LHCN-M2 (cell line): ENCODE measurements around the gene NUBPL. TPM values are rescaled to one million over a fixed set of nuclear protein-coding genes. Genes with fewer than 3 reads are reported as not detected.
A peak's percentile ranks its signal among the peaks of the same experiment; 100 is the strongest.

Experiments
- DNase-seq: peaks from one replicate; pipeline ENCODE4 v3.0.0-alpha.2; 2012; ENCODE audit warnings: low read depth
- polyA plus RNA-seq: library from polyadenylated mRNA; unstranded; fragments of >200 nt; gene quantifications from one replicate; pipeline ENCODE4 v1.2.1, GENCODE V29; 2012; ENCODE audit warnings: missing spikeins
- total RNA-seq: library from RNA; depleted of rRNA; stranded (reverse); fragments of >200 nt; gene quantifications from 2 replicates; pipeline ENCODE4 v1.2.3, GENCODE V29; 2014; rRNA removed

The NUBPL gene, protein sequence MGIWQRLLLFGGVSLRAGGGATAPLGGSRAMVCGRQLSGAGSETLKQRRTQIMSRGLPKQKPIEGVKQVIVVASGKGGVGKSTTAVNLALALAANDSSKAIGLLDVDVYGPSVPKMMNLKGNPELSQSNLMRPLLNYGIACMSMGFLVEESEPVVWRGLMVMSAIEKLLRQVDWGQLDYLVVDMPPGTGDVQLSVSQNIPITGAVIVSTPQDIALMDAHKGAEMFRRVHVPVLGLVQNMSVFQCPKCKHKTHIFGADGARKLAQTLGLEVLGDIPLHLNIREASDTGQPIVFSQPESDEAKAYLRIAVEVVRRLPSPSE
- total RNA-seq, result 12.0 and 15.9 TPM in 2 replicates
- 5.7 TPM for polyA plus RNA-seq

DNA sequence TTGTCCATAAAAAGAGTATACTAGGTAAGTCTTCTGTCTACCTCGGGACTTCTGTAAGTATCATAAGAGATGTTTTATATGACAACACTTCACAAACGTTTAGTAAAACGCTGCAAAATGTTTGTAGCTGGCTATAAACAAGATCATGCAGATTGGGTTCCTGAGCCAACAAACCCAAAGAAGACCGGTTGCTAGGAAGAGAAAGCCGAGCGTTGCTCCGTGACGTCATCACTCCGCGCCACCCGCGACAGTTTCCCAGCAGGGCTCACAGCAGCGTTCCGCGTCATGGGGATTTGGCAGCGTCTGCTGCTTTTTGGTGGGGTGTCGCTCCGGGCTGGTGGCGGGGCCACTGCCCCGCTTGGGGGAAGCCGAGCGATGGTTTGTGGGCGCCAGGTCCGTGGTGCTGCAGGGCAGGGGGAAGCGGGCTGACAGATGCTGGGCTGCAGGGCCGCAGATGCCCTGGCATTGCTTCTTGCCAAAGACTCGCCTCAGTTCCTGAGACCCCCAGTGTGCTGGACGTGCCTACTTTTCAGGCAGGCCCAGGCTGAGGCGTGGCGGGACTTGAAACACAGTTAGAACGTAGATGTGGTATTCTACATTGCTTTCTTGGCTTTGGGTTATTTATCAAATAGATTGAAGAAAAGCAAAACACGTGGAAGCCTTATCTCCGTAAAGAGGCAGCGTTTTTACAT is at the start of gene NUBPL:
TSS of gene NUBPL (plus strand) at position 250 of the 692 bp plus-strand sequence. CDS start at position 286, 36 bp downstream.
- peak; percentile 93 for DNase-seq

DNA sequence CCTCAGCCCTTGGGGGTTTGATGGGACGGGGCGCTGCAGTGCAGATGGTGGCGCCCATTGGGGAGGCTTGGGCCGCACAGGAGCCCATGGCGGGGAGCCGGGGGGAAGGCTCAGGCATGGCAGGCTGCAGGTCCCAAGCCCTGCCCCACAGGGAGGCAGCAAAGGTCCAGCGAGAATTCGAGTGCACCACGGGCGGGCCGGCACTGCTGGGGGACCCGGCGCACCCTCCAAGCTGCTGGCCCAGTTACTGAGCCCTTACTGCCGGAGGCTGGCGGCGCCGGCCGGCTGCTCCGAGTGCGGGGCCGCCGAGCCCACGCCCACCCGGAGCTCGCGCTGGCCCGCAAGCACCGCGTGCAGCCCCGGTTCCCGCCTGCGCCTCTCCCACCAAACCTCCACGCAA is 34.1 kb upstream of the NUBPL start:
- DNase-seq, result no peak

DNA sequence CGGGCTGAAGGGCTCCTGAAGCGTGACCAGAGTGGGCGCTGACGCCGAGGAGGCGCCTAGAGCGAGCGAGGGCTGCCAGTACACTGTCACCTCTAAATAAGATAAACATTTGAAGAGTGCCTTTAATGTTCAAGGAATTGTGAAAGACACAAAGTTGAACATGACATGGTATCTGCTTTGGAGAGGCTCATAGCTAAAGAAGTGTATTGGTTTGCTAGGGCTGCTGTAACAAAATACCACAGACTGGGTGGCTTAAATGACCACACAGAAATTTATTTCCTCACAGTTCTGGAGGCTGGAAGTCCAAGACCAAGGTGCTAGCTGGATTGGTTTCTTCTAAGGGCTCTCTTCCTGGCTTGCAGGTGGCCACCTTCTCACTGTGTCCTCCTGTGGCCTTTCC is 33.7 kb upstream of the NUBPL start:
- no peak for DNase-seq

DNA sequence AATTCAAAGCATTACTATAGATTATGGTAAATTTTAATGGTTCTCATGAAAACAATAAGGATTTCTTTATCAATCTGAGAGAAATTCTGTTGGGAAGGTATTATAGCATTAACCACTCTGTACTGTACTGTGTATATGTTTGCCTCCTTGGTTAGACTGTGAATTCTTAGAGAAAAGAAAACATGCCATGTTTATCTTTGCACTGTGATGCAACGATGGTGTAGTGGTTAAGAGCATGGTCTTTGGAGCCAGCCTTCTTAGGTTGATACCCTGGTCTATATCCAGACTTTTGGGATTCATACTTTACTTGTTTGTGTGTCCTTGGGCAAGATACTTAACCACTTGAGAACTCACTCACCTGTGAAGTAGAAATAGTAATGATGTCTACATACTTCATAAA is 32.2 kb upstream of the NUBPL start:
- DNase-seq, result no peak

DNA sequence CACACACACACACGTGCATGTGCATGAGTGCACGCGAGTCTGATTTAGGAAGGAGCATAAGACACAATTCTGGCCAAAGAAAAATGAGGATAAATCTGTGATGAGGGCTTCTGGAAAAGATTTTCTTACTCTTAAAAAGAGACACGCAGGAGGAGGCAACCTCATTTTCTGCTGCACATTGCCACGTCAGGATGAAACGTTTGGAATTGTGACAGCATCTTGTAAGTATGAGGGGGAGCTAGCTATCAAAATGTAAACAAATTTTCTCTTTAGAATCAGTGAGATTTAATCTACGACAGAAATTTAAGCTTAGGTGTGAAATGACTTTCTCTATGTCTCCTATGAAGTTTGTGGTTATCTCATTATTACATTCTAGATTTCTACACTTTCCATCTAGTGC is 31.1 kb upstream of the NUBPL start:
- DNase-seq, result no peak

DNA sequence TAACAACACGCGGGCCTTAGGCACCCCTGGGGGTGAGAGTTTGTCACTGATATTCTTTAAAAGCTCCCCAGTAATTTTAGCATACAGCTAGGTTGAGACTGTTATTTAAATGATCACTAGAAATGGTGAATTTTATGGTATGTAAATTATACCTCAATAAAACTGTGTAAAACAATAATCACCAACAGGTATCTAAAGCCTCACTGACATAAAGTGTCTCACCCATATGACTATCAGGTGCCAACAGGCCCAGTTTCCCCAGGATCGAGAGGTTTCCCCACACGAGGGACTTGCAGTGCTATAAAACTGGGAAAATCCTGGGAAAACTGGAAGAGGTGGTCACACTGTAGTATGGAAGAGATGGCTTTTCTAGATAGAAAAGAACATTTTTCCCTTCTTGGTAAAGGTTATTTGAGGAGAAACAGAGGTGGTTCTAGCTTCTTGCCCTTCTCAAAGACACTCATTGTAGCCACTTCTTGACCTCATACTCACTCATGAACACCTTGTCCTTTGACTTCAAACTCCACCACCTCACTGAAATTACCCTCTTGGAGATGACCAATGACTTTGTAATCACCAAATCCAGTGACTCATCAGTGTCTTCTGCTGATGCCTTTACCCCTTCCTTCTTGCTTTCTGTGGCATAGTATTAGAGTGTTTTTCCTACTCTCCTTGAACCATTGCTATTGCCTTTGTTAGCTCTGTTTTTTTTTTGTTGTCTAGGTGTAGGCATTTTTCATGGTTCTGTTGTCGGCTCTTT is 24.8 kb upstream of the NUBPL start:
- DNase-seq, result peak; percentile 2

DNA sequence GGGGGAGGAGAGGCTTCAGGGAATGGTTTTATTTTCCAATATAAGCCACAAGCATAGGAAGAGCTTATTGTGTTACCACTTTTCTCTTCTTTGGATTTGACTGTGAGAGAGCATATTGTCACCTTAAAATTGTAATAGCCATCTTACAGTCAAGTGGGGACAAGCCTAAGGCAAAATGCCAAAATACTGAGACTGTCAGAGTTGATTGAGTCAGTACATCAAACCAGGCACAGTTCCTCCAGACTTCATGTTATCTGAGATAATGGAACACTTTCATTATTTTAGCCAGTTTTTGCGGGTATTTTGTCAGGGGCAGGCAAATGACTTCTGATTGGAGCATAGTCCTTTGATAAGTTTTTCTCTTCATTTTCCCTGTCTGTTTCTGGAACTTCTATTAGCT is 19.5 kb upstream of the NUBPL start:
- no peak for DNase-seq

DNA sequence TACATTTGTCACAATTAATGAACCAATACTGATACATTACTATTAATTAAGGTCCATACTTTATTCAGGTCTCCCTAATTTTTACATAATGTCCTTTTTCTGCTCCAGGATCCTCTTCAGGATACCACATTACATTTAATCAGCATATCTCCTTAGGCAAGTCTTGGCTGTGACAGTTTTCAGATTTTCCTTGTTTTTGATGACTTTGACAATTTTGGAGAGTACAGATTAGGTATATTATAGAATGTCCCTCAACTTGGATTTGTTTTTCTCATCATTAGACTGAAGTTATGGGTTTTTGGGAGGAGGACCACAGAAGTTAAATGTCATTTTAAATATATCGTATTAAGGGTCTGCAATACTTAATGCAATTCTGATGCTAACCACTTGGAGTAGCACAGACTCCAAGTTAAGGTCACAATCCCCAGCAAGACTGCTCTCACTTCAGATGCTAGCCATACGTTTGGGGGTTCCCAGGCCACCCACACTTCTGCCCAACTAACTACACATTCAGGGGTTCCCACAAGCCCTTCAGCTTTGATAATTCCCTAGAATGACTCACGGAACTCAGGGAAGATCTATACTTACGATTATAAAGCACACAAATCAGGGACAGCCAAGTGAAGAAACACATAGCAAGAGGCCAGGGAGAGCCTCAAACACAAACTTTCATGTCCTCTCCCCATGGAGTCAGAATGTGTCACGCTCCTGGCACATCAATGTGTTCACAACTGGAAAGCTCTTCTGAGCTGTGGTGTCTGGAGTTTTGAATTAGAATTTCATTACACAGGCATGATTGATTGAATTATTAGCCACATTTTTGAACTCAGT is 17.0 kb upstream of the NUBPL start:
- peak; percentile 10 for DNase-seq

DNA sequence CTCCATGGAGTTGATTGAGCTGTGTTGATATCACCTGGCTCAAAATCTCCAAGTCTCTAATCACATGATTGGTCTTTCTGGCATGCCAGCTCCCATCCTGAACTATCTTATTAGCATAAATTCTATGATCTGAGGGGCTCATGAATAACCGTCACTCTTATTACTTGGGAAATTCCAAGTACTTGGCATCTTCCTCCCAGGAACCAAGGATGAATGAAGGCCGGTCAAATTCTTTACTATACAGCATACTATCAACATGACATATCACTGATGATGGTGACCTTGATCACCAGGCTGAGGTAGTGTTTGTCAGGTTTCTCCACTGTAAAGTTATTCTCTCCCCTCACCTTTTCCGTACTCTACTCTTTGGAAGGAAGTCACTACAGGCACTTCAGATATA is 16.4 kb upstream of the NUBPL start:
- DNase-seq, result no peak

DNA sequence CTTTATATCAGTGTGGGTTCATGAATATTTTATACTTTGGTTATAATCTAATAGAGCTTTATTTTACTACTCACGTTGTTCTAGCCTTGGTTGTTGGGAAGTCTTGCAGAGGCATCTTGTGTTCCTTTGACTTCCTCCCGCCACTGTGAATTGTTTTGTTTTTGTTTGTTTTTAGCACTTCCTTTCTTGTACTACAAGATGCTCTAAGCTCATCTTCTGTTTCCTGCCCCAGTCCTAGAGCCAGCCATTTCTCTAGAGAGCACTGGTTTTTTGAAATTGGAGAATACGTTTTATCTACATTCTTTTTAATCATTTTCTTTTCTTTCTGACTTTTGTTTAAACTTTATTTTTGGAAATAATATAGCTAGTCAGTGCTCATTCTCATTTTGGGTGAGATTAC is 15.9 kb upstream of the NUBPL start:
- no peak for DNase-seq

DNA sequence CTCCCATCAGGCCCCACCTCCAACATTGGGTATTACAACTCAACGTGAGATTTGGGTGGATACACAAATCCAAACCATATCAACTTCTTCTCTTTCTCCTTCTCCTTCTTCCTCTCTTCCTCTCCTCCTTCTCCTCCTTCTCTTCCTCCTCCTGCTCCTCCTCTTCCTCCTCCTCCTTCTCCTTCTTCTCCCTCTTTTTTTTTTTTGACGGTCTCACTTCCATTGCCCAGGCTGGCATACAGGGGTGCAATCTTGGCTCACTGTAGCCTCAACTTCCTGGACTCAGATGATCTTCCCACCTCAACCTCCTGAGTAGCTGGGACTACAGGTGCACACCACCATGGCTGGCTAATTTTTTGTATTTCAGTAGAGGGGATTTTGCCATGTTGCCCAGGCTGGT is 11.4 kb upstream of the NUBPL start:
- no peak for DNase-seq

DNA sequence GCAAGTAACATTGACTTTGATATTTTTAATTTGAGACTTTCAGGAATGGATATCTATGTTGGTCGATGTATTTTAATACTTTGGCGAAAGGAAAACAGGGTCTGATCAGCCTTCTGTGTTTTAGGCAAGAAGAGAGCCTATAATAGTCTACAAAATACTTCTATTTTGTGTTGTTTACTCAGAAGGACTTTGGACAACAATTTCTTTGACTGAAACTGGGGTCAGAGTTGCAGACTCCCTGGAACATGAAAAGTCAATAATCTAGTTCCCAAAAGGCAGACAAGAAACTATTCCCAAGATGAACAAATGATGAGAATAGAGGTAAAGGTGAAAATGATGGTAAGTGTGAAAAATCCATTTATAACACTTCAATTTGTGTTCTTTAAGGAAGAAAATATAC is 10.6 kb upstream of the NUBPL start:
- no peak for DNase-seq

DNA sequence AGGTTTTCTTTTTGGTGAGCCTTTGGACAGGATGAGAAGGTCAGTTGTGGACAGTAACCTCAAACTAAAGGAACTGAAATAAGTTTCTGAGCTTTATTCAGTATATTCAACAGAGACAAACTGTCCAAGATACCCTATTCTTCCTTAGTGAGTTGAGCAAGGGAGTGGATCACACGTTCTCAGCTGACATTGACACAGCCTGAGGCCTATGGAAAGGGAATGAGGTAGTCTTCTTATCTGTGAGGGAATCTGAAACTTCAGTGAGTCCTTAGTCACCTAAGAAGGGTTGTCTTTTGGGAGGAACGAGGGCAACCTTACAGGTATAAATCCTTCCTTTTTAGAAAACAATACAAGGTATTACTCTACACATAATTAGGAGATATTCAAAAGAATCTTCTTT is 5.0 kb upstream of the NUBPL start:
- no peak for DNase-seq

DNA sequence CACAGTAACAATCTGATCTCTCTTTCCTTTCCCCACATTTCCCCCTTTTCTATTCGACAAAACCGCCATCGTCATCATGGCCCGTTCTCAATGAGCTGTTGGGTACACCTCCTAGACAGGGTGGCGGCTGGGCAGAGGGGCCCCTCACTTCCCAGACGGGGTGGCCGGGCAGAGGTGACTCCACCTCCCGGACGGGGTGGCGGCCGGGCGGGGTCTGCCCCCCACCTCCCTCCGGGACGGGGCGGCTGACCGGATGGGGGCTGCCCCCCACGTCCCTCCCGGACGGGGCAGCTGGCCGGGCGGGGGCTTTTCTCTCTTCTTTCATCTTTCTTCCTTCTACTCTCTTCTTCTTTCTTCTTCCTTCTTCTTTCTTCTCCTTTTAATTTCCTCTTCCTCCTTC is 1.3 kb upstream of the NUBPL start:
- DNase-seq, result no peak

DNA sequence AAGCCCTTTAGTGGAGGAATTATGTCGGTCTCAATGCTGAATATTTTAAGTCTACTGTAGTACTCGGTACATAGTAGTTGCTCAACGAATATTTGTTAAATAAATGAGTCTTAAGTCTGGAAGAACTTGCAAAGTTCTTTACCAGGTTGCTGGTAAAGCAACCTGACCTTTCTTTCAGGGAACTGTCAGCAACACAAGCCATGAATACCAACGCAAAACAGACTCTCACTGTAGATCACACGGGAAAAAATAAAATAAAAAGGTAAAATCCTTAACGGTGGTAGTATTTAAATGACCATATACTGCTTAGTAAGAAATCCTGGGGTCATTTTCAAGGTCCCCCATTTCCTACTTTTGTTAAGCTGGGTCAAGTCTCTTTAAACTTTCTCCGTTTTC is 447 bp upstream of the NUBPL start:
- no peak for DNase-seq

DNA sequence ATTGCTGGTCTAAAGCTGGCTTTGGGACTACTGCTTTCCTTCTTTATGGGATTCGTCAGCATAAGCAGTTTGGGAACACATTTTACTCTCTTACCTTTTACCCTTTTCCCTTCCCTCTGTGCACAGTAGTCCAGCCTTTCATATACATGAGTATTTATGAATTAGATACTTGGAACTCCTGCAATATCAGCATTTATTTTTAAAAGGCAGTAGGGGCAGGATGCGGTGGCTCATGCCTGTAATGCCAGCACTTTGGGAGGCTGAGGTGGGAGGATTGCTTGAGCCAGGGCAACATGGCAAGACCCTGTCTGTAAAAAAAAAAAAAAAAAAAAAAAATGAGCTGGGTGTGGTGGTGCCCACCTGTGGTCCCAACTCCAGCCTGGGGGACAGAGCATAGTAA is 3.0 kb downstream of the NUBPL start:
- DNase-seq, result no peak

DNA sequence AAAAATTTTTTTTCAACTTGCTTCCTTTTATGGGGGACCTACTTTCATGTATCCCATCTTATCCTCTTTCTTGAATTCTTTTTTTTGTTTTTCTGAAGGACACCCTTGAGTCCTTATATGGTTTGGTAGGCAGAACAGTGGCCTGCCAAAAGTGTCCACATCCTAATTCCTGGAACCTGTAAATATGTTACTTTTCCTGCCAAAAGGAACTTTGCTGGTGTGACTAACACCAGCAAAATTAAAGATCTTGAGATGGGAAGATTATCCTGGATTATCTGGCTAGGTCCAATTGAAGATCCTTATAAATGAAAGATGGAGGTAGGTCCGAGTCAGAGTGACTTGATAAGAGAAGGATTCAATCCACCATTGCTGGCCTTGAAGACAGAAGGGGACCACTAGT is 5.3 kb downstream of the NUBPL start:
- DNase-seq, result no peak

DNA sequence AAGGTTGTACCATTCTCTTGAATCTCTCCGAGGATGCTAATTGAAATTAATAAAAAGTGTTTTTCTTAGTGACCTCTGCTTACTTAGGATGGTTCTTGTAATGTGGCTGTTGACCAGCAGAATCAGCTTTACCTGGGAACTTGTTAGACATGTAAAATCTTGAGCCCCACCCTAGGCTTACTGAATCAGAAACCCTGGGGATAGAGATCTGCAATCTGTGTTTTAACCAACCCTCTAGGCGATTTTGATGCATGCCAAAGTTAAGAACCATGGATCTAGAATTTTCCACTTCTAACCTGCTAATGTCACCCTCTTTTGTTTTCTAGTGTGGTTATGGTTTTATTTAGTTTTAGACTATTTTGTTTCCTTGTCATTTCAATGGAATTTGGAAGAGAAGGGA is 6.5 kb downstream of the NUBPL start:
- no peak for DNase-seq

DNA sequence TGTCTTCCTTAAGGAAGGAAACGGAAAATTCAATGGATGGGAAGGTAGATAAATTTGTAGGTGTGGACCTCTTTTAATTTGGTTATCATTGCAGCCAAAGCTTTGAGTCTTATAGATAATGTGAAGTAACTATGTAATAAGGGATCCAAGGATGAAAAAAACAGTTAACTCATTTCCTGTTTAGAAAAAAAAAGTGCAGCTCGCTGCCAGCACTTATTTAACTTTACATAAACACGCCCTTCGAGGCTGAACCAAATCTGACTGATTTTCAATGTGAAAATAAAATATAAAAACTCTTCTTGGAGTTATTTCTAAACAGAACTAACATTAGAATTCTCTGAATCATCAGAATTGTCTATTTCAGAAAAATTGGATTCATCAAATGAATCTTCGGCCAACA is 7.0 kb downstream of the NUBPL start:
- DNase-seq, result peak; percentile 12

DNA sequence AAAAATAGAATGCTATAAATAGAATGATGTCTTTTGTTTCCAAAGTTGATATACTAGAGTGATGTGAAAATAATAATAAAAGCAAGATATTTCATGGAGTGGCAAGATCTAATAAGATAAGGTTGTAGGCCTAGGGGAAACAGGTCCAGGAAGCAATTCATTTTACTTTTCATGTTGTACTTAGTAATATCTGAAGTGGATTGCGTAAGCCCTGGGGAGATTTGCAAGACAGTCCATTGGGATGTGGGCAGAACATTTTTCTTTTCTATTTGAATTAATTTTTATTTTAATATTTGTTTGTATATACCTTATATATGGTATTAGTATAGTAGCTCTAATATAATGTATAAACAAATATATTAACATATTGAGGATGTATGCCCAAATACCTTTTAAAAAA is 7.5 kb downstream of the NUBPL start:
- peak; percentile 21 for DNase-seq

DNA sequence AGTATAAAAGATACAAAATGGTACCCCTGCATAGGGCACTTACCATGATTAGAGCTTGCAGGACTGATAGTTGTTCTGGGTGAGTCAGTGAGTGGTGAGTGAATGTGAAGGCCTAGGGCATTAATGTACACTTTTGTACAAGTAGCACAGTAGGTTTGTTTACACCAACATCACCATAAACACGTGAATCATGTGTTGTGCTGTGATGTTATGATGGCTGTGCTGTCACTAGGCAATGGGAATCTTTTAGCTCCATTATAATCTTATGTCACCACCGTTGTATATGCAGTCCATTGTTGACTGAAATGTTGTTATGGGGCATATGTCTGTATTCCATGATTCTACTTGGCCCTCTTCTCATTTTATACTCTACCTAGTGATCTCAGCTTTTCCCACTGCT is 11.8 kb downstream of the NUBPL start:
- no peak for DNase-seq

DNA sequence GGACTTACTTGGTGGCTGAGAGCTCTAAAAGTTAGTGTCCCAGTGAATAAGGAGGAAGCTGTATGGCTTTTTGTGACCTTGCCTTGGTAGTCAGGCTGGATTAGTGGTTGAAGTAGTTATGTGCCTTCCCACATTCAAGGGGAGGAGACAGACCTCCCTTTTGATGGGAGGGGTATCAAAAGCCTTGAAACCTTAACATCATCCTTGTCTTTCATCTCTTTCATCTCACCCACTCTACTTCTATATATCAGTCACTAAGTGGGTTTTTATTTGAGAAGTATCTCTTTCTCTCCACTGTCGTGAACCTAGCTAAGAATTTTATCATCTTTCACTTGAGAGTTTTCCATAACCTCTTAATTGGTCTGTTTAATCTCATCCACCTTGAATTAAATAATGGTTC is 15.7 kb downstream of the NUBPL start:
- no peak for DNase-seq
